K562 (cell line): ENCODE results near the gene SLC4A5. TPM values are rescaled to one million over a fixed set of nuclear protein-coding genes. Genes with fewer than 3 reads are reported as not detected.

ENCODE experiments used
- ATF1 ChIP-seq, 2 experiments: fragments of 450-650 bp in 1 of 2; IDR thresholded peaks; 2 replicates each; pipeline ENCODE4 v1.6.1; 2016; ENCODE audit warnings: missing compliant biosample characterization in 1 of 2, missing genetic modification characterization in 1 of 2
- BCOR ChIP-seq: fragments of 450-650 bp; IDR thresholded peaks from 2 replicates; pipeline ENCODE4 v1.6.1; 2016
- BRD9 ChIP-seq: fragments of 450-650 bp; IDR thresholded peaks from 2 replicates; pipeline ENCODE4 v1.6.1; 2018; ENCODE audit warnings: low read depth; ENCODE audit not compliant: partially characterized antibody
- CC2D1A ChIP-seq: fragments of 450-650 bp; IDR thresholded peaks from 2 replicates; pipeline ENCODE4 v1.6.1; 2017; ENCODE audit warnings: mild to moderate bottlenecking
- ELF1 ChIP-seq: fragments of 200-800 bp; sonication (Bioruptor generic); IDR thresholded peaks from 2 replicates; pipeline ENCODE4 v1.6.1; 2016; ENCODE audit warnings: missing genetic modification characterization, missing compliant biosample characterization
- ETV6 ChIP-seq, 3 experiments: fragments of 150-350 bp in 1 of 3; sonication (generic) in 1 of 3; formaldehyde crosslinking in 1 of 3; IDR thresholded peaks; 2 replicates each; pipeline versions ENCODE4 v1.6.1 to v1.8.0; 2014 to 2022; ENCODE audit warnings: borderline replicate concordance in 2 of 3, low read depth in 2 of 3, antibody characterized with exemption in 1 of 3, low read length in 1 of 3, mild to moderate bottlenecking in 1 of 3, missing genetic modification reagents in 1 of 3
- NKRF ChIP-seq: fragments of 450-650 bp; IDR thresholded peaks from 2 replicates; pipeline ENCODE4 v1.6.1; 2016; ENCODE audit warnings: borderline replicate concordance
- NR2C1 ChIP-seq, 2 experiments: fragments of 450-650 bp; IDR thresholded peaks; 2 replicates each; pipeline ENCODE4 v1.6.1; 2017; ENCODE audit warnings: mild to moderate bottlenecking in 2 of 2, antibody characterized with exemption in 1 of 2, inconsistent platforms in 1 of 2, missing compliant biosample characterization in 1 of 2, missing genetic modification characterization in 1 of 2
- PML ChIP-seq: IDR thresholded peaks from 2 replicates; pipeline ENCODE4 v1.6.1; 2012; ENCODE audit warnings: low read length, inconsistent platforms
- POLR2H ChIP-seq: IDR thresholded peaks from 2 replicates; pipeline ENCODE4 v1.6.1; 2016; ENCODE audit warnings: missing genetic modification characterization, low read depth, mild to moderate bottlenecking, control low read depth, missing compliant biosample characterization, moderate library complexity
- RFX1 ChIP-seq: fragments of 450-650 bp; IDR thresholded peaks from 2 replicates; pipeline ENCODE4 v1.6.1; 2016; ENCODE audit warnings: mild to moderate bottlenecking, moderate library complexity
- SMARCA4 ChIP-seq: fragments of 450-650 bp; IDR thresholded peaks from 2 replicates; pipeline ENCODE4 v1.6.1; 2016
- SMARCE1 ChIP-seq: fragments of 450-650 bp; IDR thresholded peaks from 2 replicates; pipeline ENCODE4 v1.7.1; 2016; ENCODE audit warnings: mild to moderate bottlenecking
- SREBF1 ChIP-seq: fragments of 150-350 bp; IDR thresholded peaks from 2 replicates; pipeline ENCODE4 v1.6.1; 2014; ENCODE audit warnings: antibody characterized with exemption, low read depth, low read length, borderline replicate concordance
- SUPT5H ChIP-seq: fragments of 450-650 bp; IDR thresholded peaks from 2 replicates; pipeline ENCODE4 v1.6.1; 2016
- ZBTB40 ChIP-seq, 2 experiments: fragments of 450-650 bp in 1 of 2; sonication (generic) in 1 of 2; formaldehyde crosslinking in 1 of 2; IDR thresholded peaks; 2 replicates each; pipeline versions ENCODE4 v1.7.1 to v1.9.0; 2016 to 2022; ENCODE audit warnings: inconsistent platforms in 1 of 2, mild to moderate bottlenecking in 1 of 2, missing genetic modification reagents in 1 of 2
- polyA plus RNA-seq, 8 experiments: library from polyadenylated mRNA; depleted of rRNA in 4 of 8; stranded (reverse) in 5 of 8; unstranded in 3 of 8; fragments of >200 nt; fragmentation: Nextera tagmentation in 2 of 8; fragmentation: Illumina TruSeq in 1 of 8; extraction: Ambion mirVana in 2 of 8; extraction: Trizol in 1 of 8; gene quantifications; 2 replicates each; pipeline versions ENCODE4 v1.2.1 to v1.2.3, GENCODE V29; 2011 to 2014; ENCODE audit warnings: inconsistent platforms in 1 of 8, missing spikeins in 1 of 8
- total RNA-seq, 7 experiments: library from RNA; depleted of rRNA in 6 of 7; stranded (reverse); fragments of >200 nt in 6 of 7; fragmentation: Illumina TruSeq in 2 of 7; extraction: Trizol in 2 of 7; gene quantifications; 2 replicates each; pipeline versions ENCODE4 v1.2.1 to v1.2.3, GENCODE V29; 2011 to 2021; ENCODE audit warnings: low replicate concordance in 1 of 7

The SLC4A5 gene
- total and polyA plus RNA-seq, 9 of the 15 experiments (the other 6 are each of a cell fraction or from before 2014, with no cell fraction given) = 0.03 to 0.77 (median 0.14) TPM; not detected in 1

GRCh38 chr2:74179063-74179865, 164.0 kb downstream of the SLC4A5 start (continued):
- 0 out of 2 replicates have a peak, but pooled peaks have one; percentile 26 for TF ChIP-seq ZBTB40 (IDR thresholded peaks at IDR 0.05)
- TF ChIP-seq ZBTB40 (CRISPR knock-in tag; IDR thresholded peaks at IDR 0.05) = no peak
- TF ChIP-seq BRD9 = peak; percentile 52
- TF ChIP-seq ETV6 (IDR thresholded peaks at IDR 0.05; ENCODE audit: borderline replicate concordance in 1 of 2, low read depth in 2 of 2, low read length in 1 of 2) = no peak
- no peak for TF ChIP-seq ETV6 (CRISPR knock-in tag; IDR thresholded peaks at IDR 0.05; ENCODE audit: borderline replicate concordance)
- 0 out of 2 replicates have a peak, but pooled peaks have one; percentile 34 for TF ChIP-seq CC2D1A
- peak; percentile 29; the same call in 1 of the 2 replicates for TF ChIP-seq PML
- no peak for TF ChIP-seq RFX1
- no peak for TF ChIP-seq NKRF
- TF ChIP-seq NR2C1 (IDR thresholded peaks at IDR 0.05) = peak; percentile 15; the same call in 1 of the 2 replicates
- TF ChIP-seq NR2C1 (tag; IDR thresholded peaks at IDR 0.05) = 0 out of 2 replicates have a peak, but pooled peaks have one; percentile 20
- peak; percentile 45; the same call in 1 of the 2 replicates for TF ChIP-seq SMARCE1
- peak; percentile 65; the same call in 1 of the 2 replicates for TF ChIP-seq ELF1
- 0 out of 2 replicates have a peak, but pooled peaks have one; percentile 22 for TF ChIP-seq SMARCA4
- peak; percentile 45 for TF ChIP-seq BCOR
- no peak for TF ChIP-seq ATF1 (CRISPR knock-in tag; IDR thresholded peaks at IDR 0.05)
- no peak for TF ChIP-seq ATF1 (tag; IDR thresholded peaks at IDR 0.05)
- TF ChIP-seq SREBF1 = no peak
- TF ChIP-seq SUPT5H = peak; percentile 45
- peak; percentile 91; the same call in 1 of the 2 replicates for TF ChIP-seq POLR2H (tag)
